ENCODE measurements around the gene EFHD2.

GRCh38 chr1:15360700-15361099, 49.0 kb upstream of the EFHD2 start:
- TF ChIP-seq POLR2AphosphoS5 (IDR thresholded peaks at IDR 0.05; ENCODE audit: low read depth, low read length): no peak
- TF ChIP-seq CTCF (IDR thresholded peaks at IDR 0.05): no peak
